HL-60/S4 treated with phorbol 12-myristate 13-acetate at 8.2 ng/mL for 4 days and 3 days (cell line): ENCODE measurements around the gene ZNF266.

Experiments used
- in situ Hi-C: fragments of 300-500 bp; cut with MboI; formaldehyde crosslinking; loops from 2 replicates; pipeline ENCODE4 v1.15.0; 2022; ENCODE audit warnings: low sequenced_read_pairs

ZNF266 gene

GRCh38 chr19:9435279-9436268, at the start of gene ZNF266:
Gene ZNF266, minus strand, starts transcription at chr19:9435573. Its CDS starts 15,484 bp downstream, at chr19:9420089.
- in situ Hi-C loops: no loop called here

GRCh38 chr19:9485140-9485539, 49.8 kb upstream of the ZNF266 start:
- in situ Hi-C loops: no loop called here

GRCh38 chr19:9474975-9475374, 39.6 kb upstream of the ZNF266 start:
- in situ Hi-C loops: no loop called here

- in situ Hi-C loops: no loop called here
These were observed 31.8 kb upstream of the ZNF266 start for GRCh38 chr19:9467161-9467560.

GRCh38 chr19:9461938-9462337, 26.6 kb upstream of the ZNF266 start:
- in situ Hi-C loops: no loop called here

GRCh38 chr19:9456018-9456689, 20.8 kb upstream of the ZNF266 start:
- in situ Hi-C loops: no loop called here

- in situ Hi-C loops: no loop called here
These were observed 18.6 kb upstream of the ZNF266 start for GRCh38 chr19:9453953-9454352.

GRCh38 chr19:9445037-9445436, 9.7 kb upstream of the ZNF266 start:
- in situ Hi-C loops: no loop called here

- in situ Hi-C loops: no loop called here
These were observed 985 bp upstream of the ZNF266 start for GRCh38 chr19:9436358-9436757.

GRCh38 chr19:9431475-9431874, 3.9 kb downstream of the ZNF266 start:
- in situ Hi-C loops: no loop called here

GRCh38 chr19:9430444-9430843, 4.9 kb downstream of the ZNF266 start:
- in situ Hi-C loops: no loop called here

- in situ Hi-C loops: no loop called here
These were observed 7.4 kb downstream of the ZNF266 start for GRCh38 chr19:9427941-9428340.

GRCh38 chr19:9413240-9413954, 22.0 kb downstream of the ZNF266 start:
- in situ Hi-C loops: no loop called here

GRCh38 chr19:9407827-9408226, 27.5 kb downstream of the ZNF266 start:
- in situ Hi-C loops: no loop called here

GRCh38 chr19:9406798-9407352, 28.5 kb downstream of the ZNF266 start:
- in situ Hi-C loops: no loop called here

- in situ Hi-C loops: no loop called here
These were observed 54.0 kb downstream of the ZNF266 start for GRCh38 chr19:9381361-9381785.

GRCh38 chr19:9370738-9371619, 64.4 kb downstream of the ZNF266 start:
- in situ Hi-C loops: no loop called here

- in situ Hi-C loops: no loop called here
These were observed 72.5 kb downstream of the ZNF266 start, which contains the start of gene ZNF177 for GRCh38 chr19:9362905-9363304. Gene ZNF177, plus strand, starts transcription at chr19:9363013. Its CDS starts 15,299 bp downstream, at chr19:9378312.
